HCT116 (cell line): ENCODE data around the gene SEC62. TPM values are rescaled to one million over a fixed set of nuclear protein-coding genes. Genes with fewer than 3 reads are reported as not detected.

Source experiments
- ATAC-seq: fragments of 200-7000 bp; cut with Tn5 transposase; 2 replicates; pipeline ENCODE4 v1.9.1; 2020; ENCODE audit warnings: mild to moderate bottlenecking, moderate library complexity
- BruUV-seq: library from RNA; stranded (reverse); fragments of 400-500 nt; replicated peaks from 2 replicates; lab custom pipeline; 2021; lab: Mats Ljungman, UMichigan
- CTCF ChIA-PET: fragments of 300-600 bp; sonication (Branson Sonifier 250); formaldehyde crosslinking; loops from one replicate; lab custom pipeline; 2021; ENCODE audit warnings: antibody characterized with exemption; lab: Charles Lee
- POLR2A ChIA-PET: fragments of 300-600, 350-600 bp; sonication (Branson Sonifier 250); formaldehyde crosslinking; loops from one replicate; lab custom pipeline; 2021; ENCODE audit warnings: antibody characterized with exemption; lab: Charles Lee
- RAD21 ChIA-PET, 2 experiments: fragments of 300-600 bp; sonication (Branson Sonifier 250); formaldehyde crosslinking; loops; one replicate each; lab custom pipeline; 2023; ENCODE audit warnings: low total read pairs in 2 of 2; ENCODE audit not compliant: uncharacterized antibody in 2 of 2, unreplicated experiment in 2 of 2, low non-redundant PET in 1 of 2; lab: Charles Lee
- DNase-seq: peaks from one replicate; pipeline ENCODE4 v3.0.0-alpha.2; 2010; ENCODE audit warnings: low read depth, low spot score
- H2AFZ ChIP-seq: fragments of 200-600 bp; shearing (Covaris generic), sonication (generic); 2 replicates; pipeline ENCODE4 v1.6.1; 2017; ENCODE audit warnings: low read depth, mixed run types, mixed read lengths, antibody characterized with exemption, low read length; ENCODE audit not compliant: poor library complexity, severe bottlenecking
- H3K27ac ChIP-seq: 2 replicates; pipeline ENCODE4 v1.5.1; 2012; ENCODE audit warnings: low read depth, low read length
- H3K27me3 ChIP-seq: fragments of 200-600 bp; sonication (generic); 2 replicates; pipeline ENCODE4 v1.6.1; 2016; ENCODE audit warnings: mixed run types, low read length, mixed read lengths; ENCODE audit not compliant: insufficient read depth
- H3K36me3 ChIP-seq, 2 experiments: fragments of 200-500 bp in 1 of 2; fragments of 200-600 bp in 1 of 2; sonication (Bioruptor generic) in 1 of 2; sonication (generic) in 1 of 2; 2 replicates each; pipeline versions ENCODE4 v1.5.1 to v1.6.1; 2014 to 2016; ENCODE audit warnings: low read length in 2 of 2, inconsistent platforms in 1 of 2, mixed read lengths in 1 of 2, mixed run types in 1 of 2; ENCODE audit not compliant: insufficient read depth in 2 of 2, control insufficient read depth in 1 of 2
- H3K4me1 ChIP-seq, 2 experiments: fragments of 200-600 bp in 1 of 2; sonication (generic) in 1 of 2; 2 replicates each; pipeline versions ENCODE4 v1.5.1 to v1.6.1; 2012 to 2017; ENCODE audit warnings: low read length in 2 of 2, inconsistent platforms in 1 of 2, mild to moderate bottlenecking in 1 of 2, mixed read lengths in 1 of 2, mixed run types in 1 of 2, moderate library complexity in 1 of 2; ENCODE audit not compliant: insufficient read depth in 2 of 2, control insufficient read depth in 1 of 2
- H3K4me2 ChIP-seq: fragments of 200-600 bp; sonication (generic); 2 replicates; pipeline ENCODE4 v1.6.1; 2017; ENCODE audit warnings: mixed run types, low read length, mixed read lengths
- H3K4me3 ChIP-seq, 2 experiments: fragments of 200-600 bp in 1 of 2; sonication (generic) in 1 of 2; replicated peaks in 1 of 2; 2 replicates each; pipeline ENCODE4 v1.5.1; 2011 to 2016; ENCODE audit warnings: low read length in 2 of 2, control low read depth in 1 of 2, low read depth in 1 of 2, mild to moderate bottlenecking in 1 of 2, mixed read lengths in 1 of 2, mixed run types in 1 of 2
- H3K79me2 ChIP-seq: fragments of 200-600 bp; sonication (generic); 2 replicates; pipeline ENCODE4 v1.6.1; 2017; ENCODE audit warnings: mild to moderate bottlenecking, mixed run types, low read length, moderate library complexity, mixed read lengths; ENCODE audit not compliant: insufficient read depth
- H3K9ac ChIP-seq: fragments of 200-600 bp; sonication (generic); 2 replicates; pipeline ENCODE4 v1.6.1; 2016; ENCODE audit warnings: low read length, mixed read lengths
- H3K9me2 ChIP-seq: fragments of 200-600 bp; sonication (generic), shearing (Covaris generic); 2 replicates; pipeline ENCODE4 v1.6.1; 2017; ENCODE audit warnings: mixed run types, mild to moderate bottlenecking, moderate library complexity; ENCODE audit not compliant: insufficient read depth
- H3K9me3 ChIP-seq, 2 experiments: fragments of 200-500 bp in 1 of 2; fragments of 200-600 bp in 1 of 2; sonication (Bioruptor generic) in 1 of 2; sonication (generic) in 1 of 2; 2 replicates each; pipeline ENCODE4 v1.6.1; 2014 to 2017; ENCODE audit warnings: low read length in 2 of 2, mixed read lengths in 2 of 2, inconsistent platforms in 1 of 2, low read depth in 1 of 2, mild to moderate bottlenecking in 1 of 2, mixed run types in 1 of 2, moderate library complexity in 1 of 2; ENCODE audit not compliant: control insufficient read depth in 1 of 2, insufficient read depth in 1 of 2
- H4K20me1 ChIP-seq: fragments of 200-600 bp; sonication (generic), shearing (Covaris generic); 2 replicates; pipeline ENCODE4 v1.6.1; 2017; ENCODE audit warnings: mixed run types, mild to moderate bottlenecking, moderate library complexity; ENCODE audit not compliant: insufficient read depth
- ATF3 ChIP-seq: IDR thresholded peaks from 2 replicates; pipeline ENCODE4 v1.6.1; 2012
- CBX3 ChIP-seq: IDR thresholded peaks from 2 replicates; pipeline ENCODE4 v1.6.1; 2012; ENCODE audit warnings: low read depth
- CEBPB ChIP-seq: IDR thresholded peaks from 2 replicates; pipeline ENCODE4 v1.6.1; 2012; ENCODE audit warnings: low read depth
- CTCF ChIP-seq, 3 experiments: fragments of 200-600 bp in 1 of 3; sonication (generic) in 1 of 3; IDR thresholded peaks in 2 of 3; conservative IDR thresholded peaks in 1 of 3; 2 replicates each; pipeline ENCODE4 v1.5.1; 2012 to 2017; ENCODE audit warnings: low read depth in 2 of 3, low read length in 2 of 3, antibody characterized with exemption in 1 of 3, borderline replicate concordance in 1 of 3, control low read depth in 1 of 3, mild to moderate bottlenecking in 1 of 3, mixed read lengths in 1 of 3, mixed run types in 1 of 3, moderate library complexity in 1 of 3; ENCODE audit not compliant: insufficient read depth in 1 of 3
- EGR1 ChIP-seq: IDR thresholded peaks from 2 replicates; pipeline ENCODE4 v1.6.1; 2012; ENCODE audit warnings: low read depth
- ELF1 ChIP-seq: IDR thresholded peaks from 2 replicates; pipeline ENCODE4 v1.6.1; 2012; ENCODE audit warnings: low read depth, borderline replicate concordance
- EZH2 ChIP-seq: fragments of 200-600 bp; sonication (generic); IDR thresholded peaks from 2 replicates; pipeline ENCODE4 v1.6.1; 2017; ENCODE audit warnings: antibody characterized with exemption, mixed run types
- EZH2phosphoT487 ChIP-seq: fragments of 200-600 bp; IDR thresholded peaks from 2 replicates; pipeline ENCODE4 v1.6.1; 2018; ENCODE audit warnings: antibody characterized with exemption, borderline replicate concordance
- JUND ChIP-seq: IDR thresholded peaks from 2 replicates; pipeline ENCODE4 v1.6.1; 2012
- MAX ChIP-seq: IDR thresholded peaks from 2 replicates; pipeline ENCODE4 v1.6.1; 2012
- POLR2A ChIP-seq: IDR thresholded peaks from 2 replicates; pipeline ENCODE4 v1.7.0; 2011; ENCODE audit warnings: borderline replicate concordance; ENCODE audit not compliant: insufficient read depth, insufficient read length; ENCODE audit errors: extremely low read depth
- POLR2AphosphoS5 ChIP-seq: IDR thresholded peaks from 2 replicates; pipeline ENCODE4 v1.6.1; 2011; ENCODE audit warnings: mild to moderate bottlenecking, low read depth, low read length, moderate library complexity
- RAD21 ChIP-seq: IDR thresholded peaks from 2 replicates; pipeline ENCODE4 v1.6.1; 2012; ENCODE audit warnings: low read depth, mild to moderate bottlenecking
- SP1 ChIP-seq: IDR thresholded peaks from 2 replicates; pipeline ENCODE4 v1.6.1; 2012; ENCODE audit warnings: low read depth
- SRF ChIP-seq: IDR thresholded peaks from 2 replicates; pipeline ENCODE4 v1.6.1; 2012; ENCODE audit warnings: low read depth
- TCF7L2 ChIP-seq: IDR thresholded peaks from 2 replicates; pipeline ENCODE4 v1.7.0; 2011; ENCODE audit warnings: borderline replicate concordance, inconsistent platforms; ENCODE audit not compliant: insufficient read depth, insufficient read length; ENCODE audit errors: extremely low read depth
- YY1 ChIP-seq: IDR thresholded peaks from 2 replicates; pipeline ENCODE4 v1.6.1; 2011; ENCODE audit warnings: low read length, low read depth, moderate library complexity, mild to moderate bottlenecking; ENCODE audit not compliant: insufficient replicate concordance; ENCODE audit errors: extremely low read depth
- ZFX ChIP-seq: fragments of 450-650 bp; IDR thresholded peaks from 2 replicates; pipeline ENCODE4 v1.6.1; 2017
- ZNF274 ChIP-seq: fragments of 200-500 bp; sonication (Bioruptor generic); IDR thresholded peaks from 2 replicates; pipeline ENCODE4 v1.6.1; 2014; ENCODE audit warnings: mild to moderate bottlenecking, low read depth, low read length, inconsistent platforms
- intact Hi-C: fragments of 100-400 bp; cut with micrococcal nuclease; formaldehyde crosslinking; loops from 2 replicates; pipeline ENCODE4 v1.10.0; 2022
- total RNA-seq: library from RNA; stranded (reverse); gene quantifications from one replicate; pipeline ENCODE4 v1.2.1, GENCODE V29; 2021; ENCODE audit not compliant: unreplicated experiment
- TF ChIP-seq, protein P1 (sequence below): IDR thresholded peaks from 2 replicates; pipeline ENCODE4 v1.6.1; 2011; ENCODE audit warnings: mild to moderate bottlenecking, low read length, moderate library complexity; ENCODE audit not compliant: insufficient replicate concordance; ENCODE audit errors: extremely low read depth

SEC62 gene
- total RNA-seq, 1 experiment from 2014 or later = 55.4 TPM

DNA sequence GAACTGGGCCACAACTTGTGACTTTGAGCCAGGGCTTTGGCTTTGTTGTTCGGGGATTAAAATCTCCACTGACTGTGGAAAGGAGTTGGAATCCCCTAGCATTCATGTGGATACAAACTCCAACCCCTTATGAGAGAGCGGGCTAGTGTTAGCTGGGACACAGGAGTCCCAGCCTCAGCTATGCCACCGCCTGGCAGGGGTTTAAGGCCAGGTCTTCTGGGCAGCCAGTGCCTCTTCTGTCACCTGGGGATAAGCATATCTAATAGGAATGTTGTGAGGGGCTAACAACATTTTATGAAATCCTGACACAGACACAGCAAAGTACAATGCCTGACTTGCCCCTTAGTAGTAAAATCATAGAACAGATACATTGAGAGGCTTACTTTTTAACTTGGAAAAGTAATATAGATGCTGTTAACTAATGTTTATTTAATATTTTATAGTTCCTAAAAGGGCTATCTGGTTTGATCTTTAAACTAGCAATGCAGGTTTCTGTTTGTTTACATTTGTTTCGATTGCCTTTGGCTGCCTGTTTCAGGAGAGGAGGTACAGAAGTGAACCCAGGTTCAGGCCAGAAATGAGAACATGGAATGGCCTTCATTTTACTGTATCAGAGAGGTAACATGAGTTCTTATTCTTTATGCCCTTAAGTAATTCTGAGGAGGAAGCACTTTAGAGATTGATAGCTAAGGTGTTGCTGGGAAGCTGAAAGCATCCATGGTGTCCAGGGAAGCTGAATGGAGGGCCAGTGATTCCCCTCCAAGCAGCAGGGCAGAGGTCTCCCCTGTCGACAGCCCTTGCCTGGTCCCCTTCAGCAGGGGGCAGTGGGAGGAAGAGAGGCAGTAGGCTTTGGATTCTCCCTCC is 79.9 kb downstream of the SEC62 start (continued):
- TF ChIP-seq CBX3 (no peak), ZNF274 (no peak), YY1 (no peak), JUND (no peak), POLR2A (no peak), SP1 (no peak)

DNA sequence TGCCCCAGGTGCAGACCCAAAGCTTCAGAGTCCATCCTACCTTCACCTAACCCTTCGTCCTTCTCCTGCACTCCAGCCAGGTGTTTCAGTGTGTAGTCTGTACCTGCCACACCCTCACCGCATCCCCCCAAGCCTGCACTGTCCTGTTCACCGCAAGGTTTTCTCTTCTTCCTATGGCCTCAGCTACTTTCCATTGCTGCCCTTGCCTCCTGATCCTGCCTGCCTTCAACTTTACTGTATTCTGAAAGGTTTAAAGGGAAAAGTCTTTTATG is 80.5 kb downstream of the SEC62 start:
- Histone ChIP-seq H3K4me3 (no peak overlapping the region), H3K9ac (no peak overlapping the region), H3K79me2 (no peaks in the 10 kb centered on the region), H3K36me3 (no peaks in the 10 kb centered on the region; a peak in 1 of 4 replicates), H3K9me2 (no peaks in the 10 kb centered on the region), H3K27ac (no peak overlapping the region), H3K4me1 (0 out of 4 replicates have a peak, but pooled peaks cover 0 to 2% of the 10 kb centered on the region in 2 experiments), H3K27me3 (no peaks in the 10 kb centered on the region), H4K20me1 (no peaks in the 10 kb centered on the region), H3K4me2 (no peak overlapping the region), H3K9me3 (no peaks in the 10 kb centered on the region), H2AFZ (no peak overlapping the region)
- RAD21 ChIA-PET = no interaction called here
- CTCF ChIA-PET = no interaction called here
- POLR2A ChIA-PET = no interaction called here
- intact Hi-C loops = no loop called here
- ATAC-seq (no peak), DNase-seq (no peak)
- no peak for TF ChIP-seq TCF7L2
- no peak for TF ChIP-seq CBX3
- no peak for TF ChIP-seq EZH2
- no peak for TF ChIP-seq POLR2AphosphoS5
- TF ChIP-seq YY1 = no peak
- TF ChIP-seq MAX = no peak
- TF ChIP-seq ELF1 = no peak
- no peak for TF ChIP-seq EGR1
- no peak for TF ChIP-seq POLR2A
- TF ChIP-seq ATF3 = no peak
- TF ChIP-seq EZH2phosphoT487 = no peak
- no peak for TF ChIP-seq SRF
- no peak for TF ChIP-seq ZFX
- TF ChIP-seq CEBPB = no peak
- TF ChIP-seq RAD21 = no peak
- TF ChIP-seq, protein P1, sequence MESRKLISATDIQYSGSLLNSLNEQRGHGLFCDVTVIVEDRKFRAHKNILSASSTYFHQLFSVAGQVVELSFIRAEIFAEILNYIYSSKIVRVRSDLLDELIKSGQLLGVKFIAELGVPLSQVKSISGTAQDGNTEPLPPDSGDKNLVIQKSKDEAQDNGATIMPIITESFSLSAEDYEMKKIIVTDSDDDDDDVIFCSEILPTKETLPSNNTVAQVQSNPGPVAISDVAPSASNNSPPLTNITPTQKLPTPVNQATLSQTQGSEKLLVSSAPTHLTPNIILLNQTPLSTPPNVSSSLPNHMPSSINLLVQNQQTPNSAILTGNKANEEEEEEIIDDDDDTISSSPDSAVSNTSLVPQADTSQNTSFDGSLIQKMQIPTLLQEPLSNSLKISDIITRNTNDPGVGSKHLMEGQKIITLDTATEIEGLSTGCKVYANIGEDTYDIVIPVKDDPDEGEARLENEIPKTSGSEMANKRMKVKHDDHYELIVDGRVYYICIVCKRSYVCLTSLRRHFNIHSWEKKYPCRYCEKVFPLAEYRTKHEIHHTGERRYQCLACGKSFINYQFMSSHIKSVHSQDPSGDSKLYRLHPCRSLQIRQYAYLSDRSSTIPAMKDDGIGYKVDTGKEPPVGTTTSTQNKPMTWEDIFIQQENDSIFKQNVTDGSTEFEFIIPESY = no peak
- no peak for TF ChIP-seq CTCF (IDR thresholded peaks at IDR 0.05 in 2 of 3, conservative IDR thresholded peaks at IDR 0.05 in 1 of 3; ENCODE audit: borderline replicate concordance in 1 of 3, insufficient read depth in 1 of 3, low read depth in 2 of 3, low read length in 2 of 3)
- no TSS peak for BruUV-seq
